Tibial nerve (tissue), 4 donors: ENCODE results near the gene ZYG11B.

ENCODE experiments used
- CTCF ChIP-seq, 5 experiments: fragments of 200-600 bp in 3 of 5; fragments of 450-650 bp in 2 of 5; sonication (generic) in 3 of 5; IDR thresholded peaks; one replicate each; pipeline ENCODE4 v1.5.1; 2016 to 2019; ENCODE audit warnings: antibody characterized with exemption in 5 of 5, mild to moderate bottlenecking in 3 of 5, moderate library complexity in 2 of 5
- EP300 ChIP-seq, 2 donors: sonication (generic); formaldehyde crosslinking; IDR thresholded peaks; one replicate each; pipeline ENCODE4 v1.6.1; 2017; ENCODE audit warnings: antibody characterized with exemption in 2 of 2, mild to moderate bottlenecking in 1 of 2
- POLR2A ChIP-seq, 2 donors: fragments of 450-650 bp; IDR thresholded peaks; one replicate each; pipeline ENCODE4 v1.6.1; 2017; ENCODE audit warnings: antibody characterized with exemption in 2 of 2, mild to moderate bottlenecking in 2 of 2, moderate library complexity in 2 of 2

GRCh38 chr1:52748119-52748518 is 21.9 kb downstream of the ZYG11B start:
- TF ChIP-seq CTCF (IDR thresholded peaks at IDR 0.05) (peak in 4 of 5 experiments; percentile 9 to 42 (median 18)), POLR2A (IDR thresholded peaks at IDR 0.05) (no peak), EP300 (IDR thresholded peaks at IDR 0.05) (no peak)
